Fibroblast of skin of scalp (primary cell): ENCODE data around the gene B3GNT4.
"Not testable (repeated sequence)": the region's sequence is repeated elsewhere in the genome, so short reads cannot be mapped to it uniquely, and the experiment has no call there.

Source experiments
- DNase-seq: peaks from one replicate; pipeline ENCODE4 v3.0.0-alpha.2; 2013

The B3GNT4 gene

DNA sequence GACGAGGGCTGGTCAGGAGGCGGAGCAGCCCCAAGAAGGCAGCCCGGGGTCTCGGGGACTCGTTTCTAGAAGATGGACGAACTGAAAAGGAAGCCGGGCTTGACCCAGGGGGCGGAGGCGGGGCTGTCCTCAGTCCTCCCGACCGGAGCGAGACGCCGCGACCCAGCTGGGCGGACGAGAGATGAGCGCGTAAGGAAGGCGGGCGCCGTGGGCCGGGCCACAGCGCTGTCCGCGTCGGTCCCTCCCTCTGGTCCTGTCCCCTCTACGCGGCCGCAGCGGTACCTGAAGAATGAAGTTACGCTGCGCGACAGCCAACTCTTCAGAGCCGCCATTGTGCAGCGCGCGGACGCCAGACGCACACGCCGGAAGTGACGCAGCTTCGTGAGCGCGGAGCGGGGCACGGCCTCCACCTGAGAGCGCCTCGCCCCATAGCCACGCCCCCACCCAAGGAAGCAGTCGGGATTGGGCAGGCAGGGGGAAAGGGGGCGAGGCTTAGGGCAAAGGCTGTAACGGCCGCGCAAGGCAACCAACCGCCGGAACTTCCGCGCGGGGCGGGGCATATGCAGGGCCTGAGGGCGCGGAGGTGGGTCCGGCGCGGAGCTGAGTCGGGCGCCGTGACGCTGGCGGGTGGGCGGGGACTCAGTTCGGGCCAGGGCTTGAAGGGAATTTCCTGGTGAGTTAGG is 22.3 kb downstream of the B3GNT4 start, which contains the start of gene DIABLO:
Gene DIABLO, minus strand, starts transcription at position 370 of the 683 bp plus-strand sequence. Its CDS starts 38 bp downstream, at position 332.
- peak; percentile 100 for DNase-seq

- DNase-seq = no peak
These were observed 23.0 kb downstream of the B3GNT4 start for GRCh38 chr12:122226366-122227125.

DNA sequence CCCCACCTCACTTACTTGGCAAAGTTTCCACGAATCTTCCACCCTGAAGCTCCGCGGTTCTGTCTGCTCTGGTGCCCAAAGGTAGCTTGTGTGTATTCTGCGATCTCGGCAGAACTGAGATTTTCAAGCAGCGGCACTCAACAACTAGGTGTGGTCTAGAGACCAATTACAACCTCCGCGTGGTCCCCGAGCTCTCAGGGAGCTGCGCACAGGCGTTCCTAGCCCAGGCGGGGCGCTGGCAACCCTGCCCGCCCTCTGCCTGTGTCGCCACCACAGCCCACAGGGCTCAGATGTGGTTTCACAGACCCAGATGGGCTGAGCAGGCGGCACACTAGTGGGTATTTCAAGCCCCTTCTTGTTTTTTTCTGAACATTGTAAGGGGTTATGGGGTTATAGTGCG is 23.8 kb downstream of the B3GNT4 start:
- DNase-seq = no peak

DNA sequence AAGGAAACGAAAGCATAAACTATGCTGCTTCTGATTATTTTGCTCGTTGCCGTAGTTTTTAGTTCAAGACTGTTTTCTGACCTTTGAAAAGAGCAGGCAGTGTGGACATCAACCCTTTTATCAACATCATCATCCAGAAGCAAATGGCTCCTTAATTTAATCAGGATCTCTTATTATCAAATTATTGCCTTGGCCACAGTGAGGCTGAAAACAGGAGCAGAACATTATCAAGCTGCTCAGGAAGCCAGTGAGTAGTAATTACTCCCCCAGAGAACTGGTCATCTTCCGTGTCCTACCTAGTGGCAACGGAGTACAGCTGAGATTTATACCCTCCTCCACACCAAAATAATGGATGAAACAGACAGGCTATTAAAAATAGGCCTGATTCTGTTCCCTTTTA is 24.6 kb downstream of the B3GNT4 start:
- no peak for DNase-seq

DNA sequence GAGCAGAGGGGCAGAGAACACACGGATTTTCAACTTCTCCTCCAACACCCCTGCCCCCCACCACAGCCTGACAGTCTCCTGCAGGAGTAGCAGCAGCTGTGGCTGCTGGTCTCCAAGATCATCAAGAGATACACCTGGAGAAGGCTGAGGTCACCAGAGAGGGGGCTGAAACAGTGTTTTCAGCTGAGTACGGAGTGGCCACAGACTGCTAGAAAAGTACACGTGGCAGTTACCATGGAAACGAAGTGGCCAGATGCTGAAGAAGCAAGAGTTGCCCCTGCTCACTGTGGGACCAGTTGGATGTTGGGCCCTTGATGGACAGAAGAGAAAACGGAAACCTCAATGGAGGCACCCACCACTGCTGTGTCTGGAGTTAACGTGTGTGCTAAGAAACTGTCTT is 27.3 kb downstream of the B3GNT4 start:
- DNase-seq = no peak

DNA sequence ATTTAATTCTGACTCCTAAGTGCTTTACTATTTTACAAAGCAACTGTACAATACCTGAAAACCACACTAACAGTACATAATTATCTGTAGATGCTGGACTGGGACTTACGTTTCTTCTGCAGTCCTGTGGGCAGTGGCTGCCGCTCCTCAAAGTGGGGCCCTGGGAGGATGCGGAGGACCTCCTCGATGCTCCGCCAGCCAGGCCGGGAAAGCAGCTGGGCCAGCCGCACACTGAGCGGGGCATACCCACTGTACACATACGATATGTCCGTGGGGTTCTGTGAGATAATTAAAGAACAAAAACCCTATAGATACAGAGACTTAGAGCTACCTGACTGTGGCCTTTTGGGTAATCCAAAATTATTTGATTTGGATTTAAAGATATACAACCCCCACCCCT is 29.2 kb downstream of the B3GNT4 start:
- no peak for DNase-seq

- DNase-seq = no peak
These were observed 32.2 kb downstream of the B3GNT4 start for GRCh38 chr12:122235741-122236140.

- no peak for DNase-seq
These were observed 35.4 kb downstream of the B3GNT4 start for GRCh38 chr12:122238861-122239260.

DNA sequence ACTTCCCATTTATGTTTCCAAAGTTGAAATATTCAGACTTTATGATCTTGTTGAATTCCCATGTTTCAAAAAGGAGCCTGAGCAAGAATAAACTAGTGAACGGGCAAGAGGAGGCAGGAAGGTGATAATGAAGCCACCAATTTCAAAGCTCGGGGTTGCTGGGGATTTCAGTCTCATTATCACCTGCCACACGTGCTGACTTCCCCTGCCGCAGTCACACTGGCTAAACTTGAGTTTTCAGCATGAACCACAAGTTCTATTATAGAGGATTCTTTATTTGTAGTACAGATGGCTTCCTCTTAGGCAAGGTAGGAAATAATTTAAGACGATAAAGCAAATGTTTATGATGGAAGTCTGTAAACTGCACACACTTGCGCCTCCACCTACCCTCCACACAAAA is 40.5 kb downstream of the B3GNT4 start:
- DNase-seq = no peak

GRCh38 chr12:122244565-122245371 is 41.3 kb downstream of the B3GNT4 start:
- DNase-seq = no peak

- DNase-seq = no peak
These were observed 42.0 kb downstream of the B3GNT4 start for GRCh38 chr12:122245553-122245952.

DNA sequence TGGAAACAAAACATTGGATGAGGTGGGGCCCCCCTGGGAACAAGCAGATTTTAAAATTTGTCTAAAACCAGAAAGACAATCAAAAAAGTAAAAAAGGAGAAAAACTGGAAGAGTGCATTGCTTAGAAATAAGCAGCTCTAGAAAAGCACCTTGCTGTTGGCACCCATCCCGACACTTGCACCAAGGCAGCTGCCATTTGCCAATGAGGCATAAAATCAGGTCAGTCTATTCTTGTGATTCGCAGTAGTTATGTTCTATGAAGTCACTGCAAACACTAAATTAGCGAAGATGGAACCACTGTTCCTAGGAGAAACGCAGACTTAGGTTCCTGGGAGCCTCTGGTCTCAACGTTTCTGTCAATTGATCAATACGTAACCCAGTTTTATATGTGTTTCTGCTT is 46.5 kb downstream of the B3GNT4 start:
- no peak for DNase-seq

- no peak for DNase-seq
These were observed 47.0 kb downstream of the B3GNT4 start for GRCh38 chr12:122250536-122250935.

DNA sequence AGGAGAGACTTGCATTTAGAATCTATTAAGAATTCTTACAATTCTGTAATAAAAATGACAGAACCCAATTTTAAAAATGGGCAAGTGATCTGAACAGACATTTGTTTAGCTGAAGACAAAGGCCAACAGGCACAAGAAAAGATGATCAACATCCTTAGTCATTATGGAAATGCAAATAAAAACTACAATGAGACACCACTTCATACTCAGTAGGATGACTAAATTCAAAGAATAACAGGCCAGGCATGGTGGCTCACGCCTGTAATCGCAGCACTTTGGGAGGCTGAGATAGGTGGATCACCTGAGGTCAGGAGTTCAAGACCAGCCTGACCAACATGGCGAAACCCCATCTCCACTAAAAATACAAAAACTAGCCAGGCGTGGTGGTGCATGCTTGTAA is 55.0 kb downstream of the B3GNT4 start:
- DNase-seq = not testable (repeated sequence)
